Ramos (cell line): Measurements from ENCODE around the gene UBE2QL1.

Experiments
- in situ Hi-C: fragments of 300-500 bp; cut with MboI; formaldehyde crosslinking; loops from one replicate; pipeline ENCODE4 v1.14.3; 2022; ENCODE audit warnings: low sequenced_read_pairs; ENCODE audit not compliant: unreplicated experiment

The UBE2QL1 gene

DNA sequence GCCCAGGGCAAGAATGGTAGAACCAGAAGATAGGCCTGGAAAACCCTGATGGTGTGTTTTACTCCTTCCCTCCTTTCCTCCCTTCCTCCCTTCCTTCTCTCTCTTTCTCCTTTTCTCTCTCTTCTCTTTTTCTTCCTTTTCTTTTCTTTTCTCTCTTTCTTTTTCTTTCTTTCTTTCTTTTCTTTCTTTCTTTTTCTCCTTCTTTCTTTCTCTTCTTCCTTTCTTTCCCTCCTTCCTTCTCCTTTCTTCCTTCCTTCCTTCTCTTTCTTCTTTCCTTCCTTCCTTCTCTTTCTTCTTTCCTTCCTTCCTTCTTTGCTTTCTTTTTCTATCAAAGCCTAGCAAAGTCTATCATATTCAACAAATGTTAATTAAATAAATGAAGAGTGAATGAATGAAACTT lies 24.0 kb upstream of the UBE2QL1 start:
- in situ Hi-C loops: no loop called here

- in situ Hi-C loops: no loop called here
Measured at GRCh38 chr5:6427694-6428093, 21.0 kb upstream of the UBE2QL1 start.

GRCh38 chr5:6430418-6431028 lies 18.1 kb upstream of the UBE2QL1 start:
- in situ Hi-C loops: no loop called here

- in situ Hi-C loops: no loop called here
Measured at GRCh38 chr5:6431214-6432195, 17.2 kb upstream of the UBE2QL1 start.

DNA sequence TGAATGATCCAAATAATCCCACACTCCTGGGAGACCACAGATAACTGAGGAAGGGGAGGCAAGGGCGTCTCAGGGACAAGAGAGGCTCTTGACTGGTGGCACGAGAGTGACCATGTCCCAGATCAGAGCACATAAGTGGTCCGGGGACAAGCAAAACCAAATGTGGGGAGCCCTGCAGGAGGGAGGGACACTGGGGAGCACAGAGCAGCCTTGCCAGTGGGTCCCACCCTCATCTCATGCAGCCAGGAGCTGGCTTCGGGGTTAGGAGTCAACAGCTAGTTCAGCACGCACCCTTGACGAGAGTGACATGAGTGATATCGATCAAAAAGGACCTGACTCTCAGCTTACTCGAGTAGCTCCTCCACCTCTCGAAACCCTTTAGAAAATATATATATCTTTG lies 16.5 kb upstream of the UBE2QL1 start:
- in situ Hi-C loops: no loop called here

- in situ Hi-C loops: no loop called here
Measured at GRCh38 chr5:6434731-6435130, 13.9 kb upstream of the UBE2QL1 start.

- in situ Hi-C loops: no loop called here
Measured at GRCh38 chr5:6435356-6435755, 13.3 kb upstream of the UBE2QL1 start.

- in situ Hi-C loops: no loop called here
Measured at GRCh38 chr5:6436715-6437331, 11.8 kb upstream of the UBE2QL1 start.

GRCh38 chr5:6439588-6440550 lies 8.8 kb upstream of the UBE2QL1 start:
- in situ Hi-C loops: no loop called here

- in situ Hi-C loops: no loop called here
Measured at GRCh38 chr5:6442333-6442732, 6.3 kb upstream of the UBE2QL1 start.

- in situ Hi-C loops: no loop called here
Measured at GRCh38 chr5:6443326-6443725, 5.3 kb upstream of the UBE2QL1 start.

GRCh38 chr5:6446042-6446441 lies 2.6 kb upstream of the UBE2QL1 start:
- in situ Hi-C loops: no loop called here

DNA sequence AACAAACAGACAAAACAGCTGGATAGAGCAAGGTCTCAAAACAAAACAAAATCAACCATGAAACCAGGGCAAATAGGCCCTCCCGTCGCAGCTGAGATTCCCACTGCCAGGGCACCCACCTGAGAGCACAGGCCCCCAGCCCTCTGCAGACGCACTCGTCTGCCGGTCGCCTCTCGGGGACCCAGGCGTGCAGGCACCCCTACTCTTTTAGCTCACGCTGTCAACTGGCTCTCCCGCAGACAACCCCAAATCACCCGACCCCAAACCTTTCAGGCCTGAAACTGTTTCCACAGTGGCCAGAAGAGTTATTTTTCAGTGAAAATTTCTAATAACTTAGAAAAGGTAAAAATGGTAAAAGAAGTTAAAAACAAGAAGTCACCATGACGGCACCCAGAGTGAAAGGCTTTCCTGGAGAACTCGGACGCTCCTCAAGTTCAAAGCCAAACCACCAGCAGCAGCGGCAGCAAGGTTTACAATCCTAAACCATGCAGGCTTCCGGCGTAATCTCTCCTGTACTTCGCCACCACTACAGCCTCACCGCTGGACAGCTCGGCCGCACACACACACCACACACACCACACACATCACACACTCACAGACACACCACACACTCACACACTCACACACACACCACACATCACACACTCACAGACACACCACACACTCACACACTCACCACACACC lies 1.9 kb upstream of the UBE2QL1 start:
- in situ Hi-C loops: no loop called here

DNA sequence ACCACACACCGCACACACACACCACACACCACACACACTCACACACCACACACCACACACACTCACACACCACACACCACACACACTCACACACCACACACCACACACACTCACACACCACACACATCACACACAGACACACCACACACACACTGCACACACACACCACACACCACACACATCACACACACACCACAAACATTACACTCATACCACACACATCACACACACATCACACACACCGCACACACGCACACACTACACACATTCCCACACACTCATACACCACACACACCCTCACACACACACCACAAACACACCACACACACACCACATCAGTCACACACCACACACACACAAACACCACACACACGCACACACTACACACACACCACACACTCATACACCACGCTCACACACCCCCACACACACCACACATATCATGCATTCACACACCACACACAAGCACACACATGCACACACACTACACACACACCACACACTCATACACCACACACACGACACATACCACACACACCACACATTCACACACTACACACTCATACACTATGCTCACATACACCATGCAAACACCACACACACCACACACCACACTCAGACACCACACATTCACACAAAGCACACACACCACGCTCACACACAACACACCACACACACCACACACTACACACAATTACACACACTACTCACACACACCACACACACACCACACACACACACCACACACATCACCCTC lies 1.1 kb upstream of the UBE2QL1 start:
- in situ Hi-C loops: no loop called here

DNA sequence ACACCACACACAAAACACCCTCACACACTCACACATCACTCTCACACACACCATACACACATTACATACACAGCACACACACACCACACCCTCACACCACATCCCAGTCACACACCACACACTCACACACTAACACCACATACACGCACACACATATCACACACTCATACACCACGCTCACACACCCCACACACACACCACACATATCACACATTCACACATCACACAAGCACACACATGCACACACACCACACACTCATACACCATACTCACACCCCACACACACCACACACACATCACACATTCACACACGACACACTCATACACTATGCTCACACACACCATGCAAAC lies 543 bp upstream of the UBE2QL1 start:
- in situ Hi-C loops: no loop called here

DNA sequence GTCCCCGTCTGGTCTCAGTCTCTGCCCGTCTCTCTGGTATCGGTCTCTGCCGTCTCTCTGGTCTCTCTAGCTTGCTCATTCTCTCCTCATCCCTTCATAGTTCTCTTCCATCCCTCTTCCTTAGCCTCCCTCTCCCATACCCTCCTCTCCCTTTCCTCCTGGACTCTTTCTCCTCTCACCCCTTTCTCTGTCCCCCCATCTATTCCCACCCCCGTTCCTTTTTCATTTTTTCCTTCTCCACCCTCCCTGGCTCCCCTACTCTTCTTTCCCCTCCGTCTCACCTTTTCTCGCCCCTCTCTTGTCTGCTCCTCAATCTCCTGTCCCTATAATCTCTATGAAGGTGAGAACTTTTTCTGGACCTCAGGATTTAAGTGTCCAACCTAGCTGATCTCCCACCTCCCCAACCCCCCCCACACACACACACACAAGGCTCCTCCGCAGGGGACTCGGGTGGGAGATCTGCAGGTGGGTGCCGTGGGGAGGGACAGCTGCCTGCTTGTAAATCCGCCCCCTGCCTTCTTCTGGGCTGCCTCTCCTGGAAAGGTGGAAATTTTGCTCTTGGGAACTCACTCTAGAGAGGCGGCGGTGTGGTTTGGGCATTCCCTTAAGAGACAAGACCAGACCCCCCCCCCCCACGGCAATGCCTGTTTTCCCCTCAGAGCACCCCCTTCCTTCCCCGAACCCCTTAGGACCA lies 953 bp downstream of the UBE2QL1 start:
- in situ Hi-C loops: no loop called here

DNA sequence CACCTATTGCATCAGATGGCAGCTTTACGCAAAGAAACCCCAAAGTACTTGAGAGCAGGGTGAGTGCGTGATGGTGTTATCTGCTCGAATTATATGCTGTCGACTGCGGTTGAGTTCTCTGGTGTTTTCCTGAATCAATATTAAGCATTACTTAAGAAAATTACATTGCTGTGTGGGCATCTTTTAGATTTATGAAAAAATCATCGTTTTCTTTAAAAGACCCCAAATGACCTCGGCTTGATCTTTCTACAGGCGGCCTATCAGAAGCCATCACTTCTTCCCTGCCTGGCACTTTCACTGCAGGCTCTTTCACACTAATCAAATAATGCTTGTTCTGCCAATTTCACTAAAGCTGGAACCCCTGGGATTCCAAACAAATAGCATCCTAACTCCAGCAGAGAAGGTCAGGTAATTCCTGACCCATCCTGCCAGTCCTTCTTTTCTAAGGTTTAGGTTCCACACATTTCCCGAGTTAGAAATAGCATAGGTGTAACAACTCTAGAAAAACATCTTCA lies 1.7 kb downstream of the UBE2QL1 start:
- in situ Hi-C loops: no loop called here
